ENCODE measurements around the gene MTAP.
A peak's percentile ranks its signal among the peaks of the same experiment; 100 is the strongest.

The MTAP gene

GRCh38 chr9:21781656-21782055 lies 20.8 kb upstream of the MTAP start:
- TF ChIP-seq, protein P1, sequence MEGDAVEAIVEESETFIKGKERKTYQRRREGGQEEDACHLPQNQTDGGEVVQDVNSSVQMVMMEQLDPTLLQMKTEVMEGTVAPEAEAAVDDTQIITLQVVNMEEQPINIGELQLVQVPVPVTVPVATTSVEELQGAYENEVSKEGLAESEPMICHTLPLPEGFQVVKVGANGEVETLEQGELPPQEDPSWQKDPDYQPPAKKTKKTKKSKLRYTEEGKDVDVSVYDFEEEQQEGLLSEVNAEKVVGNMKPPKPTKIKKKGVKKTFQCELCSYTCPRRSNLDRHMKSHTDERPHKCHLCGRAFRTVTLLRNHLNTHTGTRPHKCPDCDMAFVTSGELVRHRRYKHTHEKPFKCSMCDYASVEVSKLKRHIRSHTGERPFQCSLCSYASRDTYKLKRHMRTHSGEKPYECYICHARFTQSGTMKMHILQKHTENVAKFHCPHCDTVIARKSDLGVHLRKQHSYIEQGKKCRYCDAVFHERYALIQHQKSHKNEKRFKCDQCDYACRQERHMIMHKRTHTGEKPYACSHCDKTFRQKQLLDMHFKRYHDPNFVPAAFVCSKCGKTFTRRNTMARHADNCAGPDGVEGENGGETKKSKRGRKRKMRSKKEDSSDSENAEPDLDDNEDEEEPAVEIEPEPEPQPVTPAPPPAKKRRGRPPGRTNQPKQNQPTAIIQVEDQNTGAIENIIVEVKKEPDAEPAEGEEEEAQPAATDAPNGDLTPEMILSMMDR (IDR thresholded peaks at IDR 0.05; ENCODE audit: extremely low read depth, insufficient read depth, missing control alignments): no peak
- in situ Hi-C loops (cut with MboI; ENCODE audit: low pct_unique_long_range_greater_than_20kb, low sequenced_read_pairs, unreplicated experiment): loop anchor here (25.0 kb wide), 1 partner anchor 469 kb away; the partner anchor contains the start of gene IFNA5
- no peak for DNase-seq (ENCODE audit: low spot score)

- DNase-seq (ENCODE audit: low spot score): no peak
- TF ChIP-seq, protein P1 (IDR thresholded peaks at IDR 0.05; ENCODE audit: extremely low read depth, insufficient read depth, missing control alignments): no peak
- in situ Hi-C loops (cut with MboI; ENCODE audit: low pct_unique_long_range_greater_than_20kb, low sequenced_read_pairs, unreplicated experiment): loop anchor here (25.0 kb wide), 1 partner anchor 470 kb away; the partner anchor contains the start of gene IFNA5
These were observed 20.2 kb upstream of the MTAP start for GRCh38 chr9:21782205-21782604.

- in situ Hi-C loops (cut with MboI; ENCODE audit: low pct_unique_long_range_greater_than_20kb, low sequenced_read_pairs, unreplicated experiment): loop anchor here (25.0 kb wide), 1 partner anchor 476 kb away; the partner anchor contains the start of gene IFNA5
- DNase-seq (ENCODE audit: low spot score): no peak
- TF ChIP-seq, protein P1 (IDR thresholded peaks at IDR 0.05; ENCODE audit: extremely low read depth, insufficient read depth, missing control alignments): no peak
These were observed 13.7 kb upstream of the MTAP start for GRCh38 chr9:21788752-21789151.

DNA sequence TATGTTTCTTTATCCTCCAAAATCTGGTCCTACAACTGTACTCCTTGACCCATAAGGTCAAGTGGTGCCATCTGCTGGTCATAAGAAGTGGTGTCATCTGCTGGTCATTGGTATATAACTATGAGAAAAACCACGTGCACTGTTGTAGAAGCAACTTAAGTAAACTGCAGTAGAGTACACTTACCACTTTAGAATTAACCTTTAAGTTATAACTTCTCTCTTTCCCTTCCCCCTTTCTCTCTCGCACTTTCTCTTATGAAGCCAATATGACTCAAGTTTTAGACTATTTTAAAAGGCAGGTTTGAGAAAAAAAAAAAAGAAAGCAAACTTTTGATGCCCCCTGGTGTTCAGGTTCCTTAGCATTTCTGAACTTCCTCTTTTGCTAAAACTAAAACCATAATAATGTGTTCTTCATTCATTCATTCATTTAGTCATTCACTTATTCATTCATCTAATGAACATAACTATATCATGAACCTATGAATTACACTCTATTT lies 12.8 kb upstream of the MTAP start:
- in situ Hi-C loops (cut with MboI; ENCODE audit: low pct_unique_long_range_greater_than_20kb, low sequenced_read_pairs, unreplicated experiment): loop anchor here (5.0 to 25.0 kb wide), 2 partner anchors 322 to 477 kb away; partner anchors contain the start of gene IFNA5
- DNase-seq (ENCODE audit: low spot score): peak; percentile 50
- TF ChIP-seq, protein P1 (IDR thresholded peaks at IDR 0.05; ENCODE audit: extremely low read depth, insufficient read depth, missing control alignments): peak; percentile 74

GRCh38 chr9:21795483-21795882 lies 7.0 kb upstream of the MTAP start:
- no peak for DNase-seq (ENCODE audit: low spot score)
- TF ChIP-seq, protein P1 (IDR thresholded peaks at IDR 0.05; ENCODE audit: extremely low read depth, insufficient read depth, missing control alignments): no peak
- in situ Hi-C loops (cut with MboI; ENCODE audit: low pct_unique_long_range_greater_than_20kb, low sequenced_read_pairs, unreplicated experiment): loop anchor here (25.0 kb wide), 1 partner anchor 483 kb away; the partner anchor contains the start of gene IFNA5

GRCh38 chr9:21796768-21797167 lies 5.7 kb upstream of the MTAP start:
- TF ChIP-seq, protein P1 (IDR thresholded peaks at IDR 0.05; ENCODE audit: extremely low read depth, insufficient read depth, missing control alignments): no peak
- no peak for DNase-seq (ENCODE audit: low spot score)
- in situ Hi-C loops (cut with MboI; ENCODE audit: low pct_unique_long_range_greater_than_20kb, low sequenced_read_pairs, unreplicated experiment): loop anchor here (25.0 kb wide), 1 partner anchor 484 kb away; the partner anchor contains the start of gene IFNA5
